Right hindlimb (tissue), 1 donor: Measurements from ENCODE around the gene MTHFD1L.
"Not testable (repeated sequence)": the region's sequence is repeated elsewhere in the genome, so short reads cannot be mapped to it uniquely, and the experiment has no call there.

Source experiments
- DNase-seq: peaks from one replicate; pipeline ENCODE4 v3.0.0-alpha.2; 2018

The MTHFD1L gene

GRCh38 chr6:151044465-151045441 is 179.3 kb downstream of the MTHFD1L start:
- DNase-seq, result peak; percentile 82

DNA sequence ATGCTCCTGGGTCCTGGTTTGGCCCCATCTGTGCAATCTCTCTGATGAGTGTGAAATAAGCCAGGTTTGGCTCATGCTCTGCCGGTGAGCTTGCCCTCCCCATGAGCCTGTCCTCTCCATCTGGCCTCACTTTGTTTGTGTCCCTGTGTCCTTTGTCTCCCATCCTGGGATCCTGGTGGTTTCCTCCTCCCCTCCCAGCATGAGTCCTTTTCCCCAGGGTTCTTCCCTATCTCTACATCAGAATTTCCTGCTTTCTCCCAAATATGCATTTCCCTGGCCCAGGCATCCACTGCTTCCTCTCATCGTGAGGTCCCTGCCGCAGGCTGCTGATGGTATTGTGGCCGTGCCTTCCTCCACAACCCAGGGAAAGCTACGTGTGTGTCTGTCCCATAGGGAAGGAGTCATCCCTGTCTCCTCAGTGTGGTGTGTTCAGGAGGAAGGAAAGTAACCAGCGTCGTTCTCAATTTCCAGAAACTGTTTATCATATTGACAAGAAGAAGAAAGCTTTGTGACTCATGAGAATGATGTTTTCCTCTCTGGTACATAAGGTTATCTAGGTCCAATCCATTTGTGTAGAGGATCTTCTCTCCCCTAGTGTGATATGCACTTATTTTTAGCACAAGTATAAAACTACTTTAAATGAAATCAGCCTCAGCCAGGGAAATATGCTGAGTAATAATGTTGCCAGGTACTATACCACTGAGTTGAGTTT is 180.2 kb downstream of the MTHFD1L start:
- not testable (repeated sequence) for DNase-seq

DNA sequence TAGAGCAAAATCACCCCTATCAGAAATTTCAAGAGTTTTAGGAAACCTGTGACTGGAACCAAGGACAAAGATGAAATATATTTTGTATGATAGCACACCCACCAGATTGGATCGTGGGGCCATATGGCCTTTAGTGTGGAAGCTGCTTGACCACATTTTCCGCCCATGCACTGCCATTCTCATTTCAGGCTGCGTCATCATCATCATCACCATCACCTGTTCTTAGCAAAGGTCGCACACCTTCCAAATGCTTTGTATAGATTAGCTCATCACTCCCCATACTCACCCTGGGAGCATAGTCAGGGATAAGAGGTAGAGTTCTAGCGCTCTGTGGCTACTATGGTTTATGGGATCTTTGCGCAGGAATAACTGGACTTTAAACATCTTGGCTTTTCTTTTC is 185.7 kb downstream of the MTHFD1L start:
- no peak for DNase-seq

GRCh38 chr6:151052021-151052646 is 186.6 kb downstream of the MTHFD1L start:
- DNase-seq, result no peak

GRCh38 chr6:151054306-151054705 is 188.8 kb downstream of the MTHFD1L start:
- DNase-seq, result peak; percentile 68

- no peak for DNase-seq
Measured at GRCh38 chr6:151056230-151056907, 190.9 kb downstream of the MTHFD1L start.

- no peak for DNase-seq
Measured at GRCh38 chr6:151057061-151057460, 191.6 kb downstream of the MTHFD1L start.

DNA sequence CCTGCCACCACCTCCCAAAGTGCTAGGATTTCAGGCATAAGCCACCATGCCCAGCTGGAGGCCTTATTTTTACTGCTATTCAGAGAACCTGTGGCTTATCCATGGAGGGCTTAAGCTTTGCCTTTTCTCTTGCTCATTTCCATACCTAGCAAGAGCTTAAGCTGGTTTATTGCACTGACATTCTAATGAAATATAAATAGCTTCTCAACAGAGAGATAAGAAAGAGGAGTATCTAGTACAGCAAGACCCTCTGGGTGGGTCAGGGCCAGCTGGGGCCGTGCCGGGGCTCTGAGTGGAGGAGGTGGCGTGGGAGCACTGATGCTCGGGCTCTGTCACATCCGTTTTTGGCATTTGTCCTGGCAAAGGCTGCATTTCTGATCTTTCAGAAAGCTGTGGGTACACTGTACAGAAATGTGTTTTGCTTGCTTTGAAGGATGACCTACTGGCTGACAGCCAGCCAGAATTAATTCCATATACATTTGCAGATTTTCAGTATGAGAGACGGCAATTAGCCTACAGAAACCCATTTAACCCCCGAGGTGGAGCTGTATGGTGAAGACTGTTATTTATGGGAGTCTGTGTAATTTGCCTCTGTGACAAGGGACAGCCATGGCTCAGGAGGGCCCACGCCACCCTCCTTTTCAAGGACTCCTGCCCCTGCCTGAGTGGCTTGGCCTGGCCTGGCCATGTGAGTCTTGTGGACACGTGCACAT is 192.7 kb downstream of the MTHFD1L start:
- DNase-seq, result peak; percentile 29

GRCh38 chr6:151059612-151060095 is 194.2 kb downstream of the MTHFD1L start:
- no peak for DNase-seq

- no peak for DNase-seq
Measured at GRCh38 chr6:151060096-151060765, 194.7 kb downstream of the MTHFD1L start.

- DNase-seq, result no peak
Measured at GRCh38 chr6:151060766-151061531, 195.4 kb downstream of the MTHFD1L start.

DNA sequence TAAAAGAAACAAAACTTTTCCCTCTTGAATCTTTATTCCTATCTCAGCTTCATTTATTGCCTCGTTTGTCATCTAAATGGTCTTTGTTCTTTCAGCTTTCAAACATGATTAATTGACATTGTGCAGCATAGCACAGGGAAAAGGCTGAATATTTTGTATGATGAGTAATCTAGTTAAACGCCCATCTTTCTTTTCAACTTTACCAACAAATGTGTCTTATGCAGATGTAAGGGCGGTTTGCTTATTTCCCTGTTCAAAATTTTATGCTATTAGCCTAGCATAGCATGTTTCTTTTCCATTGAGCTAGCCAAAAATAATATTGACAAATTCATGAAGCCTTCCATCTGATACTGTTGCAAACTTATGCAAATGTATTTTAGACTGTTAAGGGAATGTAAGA is 197.8 kb downstream of the MTHFD1L start:
- no peak for DNase-seq

GRCh38 chr6:151063842-151064647 is 198.5 kb downstream of the MTHFD1L start:
- DNase-seq, result no peak

DNA sequence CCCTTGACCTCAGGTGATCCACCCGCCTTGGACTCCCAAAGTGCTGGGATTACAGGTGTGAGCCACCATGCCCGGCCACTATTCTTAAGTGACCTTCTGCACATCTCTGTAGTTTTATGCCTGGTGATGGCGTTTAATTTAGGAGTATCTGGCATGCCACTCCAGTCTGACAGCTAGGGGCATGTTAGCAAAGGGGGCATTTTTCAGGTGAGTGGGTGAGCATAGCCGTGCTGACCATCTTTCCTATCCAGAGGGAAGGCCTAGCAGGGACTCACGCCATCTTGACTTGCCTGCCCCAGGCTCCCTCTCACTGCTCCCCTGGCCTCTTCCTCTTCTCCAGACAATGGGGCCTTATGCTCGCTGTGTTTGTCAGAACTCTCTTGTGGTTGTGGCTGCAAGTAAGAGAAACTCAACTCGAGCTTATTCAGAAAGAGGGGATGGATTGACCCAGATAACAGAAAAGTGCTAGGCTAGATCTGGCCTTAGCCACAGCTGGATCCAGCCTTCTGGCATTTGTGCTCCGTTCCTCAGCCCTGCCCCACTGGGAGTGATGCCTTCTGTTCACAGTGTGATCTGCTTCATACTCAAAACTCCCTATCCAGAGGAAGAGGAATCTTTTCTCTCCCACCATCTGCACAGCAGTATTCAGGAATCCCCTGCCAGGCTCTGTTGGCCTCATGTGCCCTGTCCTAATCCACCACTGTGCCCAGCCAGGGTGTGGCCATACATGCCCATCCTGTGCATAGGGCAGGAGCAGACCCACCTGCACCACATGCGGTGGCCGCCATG is 199.7 kb downstream of the MTHFD1L start:
- no peak for DNase-seq

DNA sequence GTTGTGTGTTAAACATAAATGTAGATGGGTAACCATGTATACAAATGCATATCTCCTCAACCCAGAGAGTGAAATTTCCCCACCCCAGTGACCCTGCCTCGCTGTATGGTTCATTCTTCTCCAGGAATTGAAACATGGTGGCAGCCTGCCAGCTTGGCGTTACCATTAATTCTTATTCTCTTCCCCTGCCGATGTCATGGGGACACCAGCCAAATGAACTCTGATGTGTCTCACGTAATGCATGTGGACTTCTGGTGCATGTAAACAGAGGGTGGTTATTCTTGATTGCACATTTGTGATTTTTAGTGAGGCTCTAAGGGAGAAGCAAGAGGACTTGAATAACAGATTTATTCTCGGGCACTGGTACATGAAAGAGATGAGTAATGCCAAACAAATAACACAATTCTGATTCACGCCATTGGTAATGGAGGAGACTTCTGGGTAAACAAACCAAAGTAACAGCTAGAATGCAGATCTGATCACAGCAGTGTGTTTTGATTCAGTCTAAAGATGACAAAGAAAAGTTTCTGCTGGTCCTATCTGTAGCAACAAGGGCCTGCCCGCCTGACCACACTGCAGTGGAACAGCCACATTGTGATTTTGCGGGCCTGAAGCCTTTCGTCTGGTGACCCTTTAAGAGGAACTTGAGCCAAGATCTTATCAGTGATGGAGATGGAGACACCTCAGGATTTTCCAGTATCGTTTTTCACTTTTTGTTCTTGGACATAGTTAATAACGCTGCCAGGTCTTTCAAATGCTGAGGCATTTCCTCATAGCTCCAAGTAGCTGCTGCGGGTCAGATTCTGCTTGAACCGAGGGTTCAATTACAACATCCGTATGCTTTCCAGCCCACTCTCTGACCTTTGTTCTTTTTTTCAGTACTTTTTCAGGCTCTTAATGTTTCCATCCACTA is 202.4 kb downstream of the MTHFD1L start:
- peak; percentile 59 for DNase-seq

GRCh38 chr6:151068761-151069312 is 203.3 kb downstream of the MTHFD1L start:
- no peak for DNase-seq

DNA sequence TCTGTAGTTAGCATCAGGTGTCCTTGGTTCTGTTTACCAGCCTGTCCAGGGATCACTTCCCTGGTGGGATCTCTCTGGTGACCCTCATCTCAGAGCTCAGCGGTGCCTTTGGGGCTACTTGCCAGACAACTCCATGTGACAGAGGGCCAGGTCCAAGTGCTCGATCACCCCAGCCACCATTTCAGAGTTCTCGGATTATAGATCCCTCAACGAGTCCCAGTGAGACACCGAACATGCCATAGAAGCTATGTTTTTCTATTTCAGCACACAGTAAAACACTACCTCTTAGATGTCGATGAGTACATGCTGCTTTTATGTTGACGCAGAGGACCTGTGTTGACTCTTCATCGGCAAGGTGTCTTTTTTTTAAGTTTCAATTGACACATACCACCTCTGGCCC is 204.1 kb downstream of the MTHFD1L start:
- DNase-seq, result no peak
